Keratinocyte (primary cell): ENCODE results near the gene ADAMTS9. TPM values are rescaled to one million over a fixed set of nuclear protein-coding genes. Genes with fewer than 3 reads are reported as not detected.

ENCODE experiments used
- DNase-seq: peaks from one replicate; pipeline ENCODE4 v3.0.0-alpha.2; 2011; ENCODE audit warnings: low read depth, missing footprints, low spot score
- FAIRE-seq: peaks from 2 replicates; lab custom pipeline; 2011; peaks lifted over from hg19 to GRCh38; lab: Jason Lieb, UNC
- H2AFZ ChIP-seq: 2 replicates; pipeline ENCODE4 v1.6.0; 2012; ENCODE audit warnings: low read length, control low read depth, inconsistent platforms; ENCODE audit not compliant: control insufficient read depth
- H3K27ac ChIP-seq: 2 replicates; pipeline ENCODE4 v1.5.1; 2011; ENCODE audit warnings: low read length; ENCODE audit not compliant: control insufficient read depth, insufficient read depth
- H3K27me3 ChIP-seq: 3 replicates; pipeline ENCODE4 v1.6.0; 2011; ENCODE audit warnings: low read length; ENCODE audit not compliant: control insufficient read depth, insufficient read depth; ENCODE audit errors: extremely low read depth
- H3K36me3 ChIP-seq, 2 experiments: 2 replicates in 1 of 2; 3 replicates in 1 of 2; pipeline ENCODE4 v1.5.1; 2011; ENCODE audit warnings: low read length in 2 of 2, mild to moderate bottlenecking in 1 of 2; ENCODE audit not compliant: control insufficient read depth in 2 of 2, insufficient read depth in 2 of 2; ENCODE audit errors: extremely low read depth in 1 of 2
- H3K4me1 ChIP-seq: 3 replicates; pipeline ENCODE4 v1.5.1; 2011; ENCODE audit warnings: low read length; ENCODE audit not compliant: control insufficient read depth, insufficient read depth; ENCODE audit errors: extremely low read depth
- H3K4me2 ChIP-seq: 3 replicates; pipeline ENCODE4 v1.6.0; 2011; ENCODE audit warnings: low read depth, low read length; ENCODE audit not compliant: control insufficient read depth, insufficient read depth; ENCODE audit errors: extremely low read depth
- H3K4me3 ChIP-seq, 3 experiments: fragments of 200-600 bp in 1 of 3; sonication (generic) in 1 of 3; 2 replicates in 2 of 3; 3 replicates in 1 of 3; pipeline ENCODE4 v1.5.1; 2011 to 2016; ENCODE audit warnings: low read length in 3 of 3, mild to moderate bottlenecking in 3 of 3, control low read depth in 2 of 3, inconsistent platforms in 1 of 3, low read depth in 1 of 3, mixed read lengths in 1 of 3, mixed run types in 1 of 3, moderate library complexity in 1 of 3; ENCODE audit not compliant: control insufficient read depth in 2 of 3, insufficient read depth in 2 of 3; ENCODE audit errors: extremely low read depth in 1 of 3
- H3K79me2 ChIP-seq: 2 replicates; pipeline ENCODE4 v1.6.0; 2012; ENCODE audit warnings: low read length; ENCODE audit not compliant: control insufficient read depth, insufficient read depth
- H3K9ac ChIP-seq: 3 replicates; pipeline ENCODE4 v1.6.0; 2011; ENCODE audit warnings: low read length; ENCODE audit not compliant: control insufficient read depth, insufficient read depth; ENCODE audit errors: extremely low read depth
- H3K9me1 ChIP-seq: 3 replicates; pipeline ENCODE4 v1.6.0; 2011; ENCODE audit warnings: low read length; ENCODE audit not compliant: control insufficient read depth, insufficient read depth; ENCODE audit errors: extremely low read depth
- H3K9me3 ChIP-seq: 2 replicates; pipeline ENCODE4 v1.5.1; 2012; ENCODE audit warnings: low read depth, low read length; ENCODE audit not compliant: control insufficient read depth
- H4K20me1 ChIP-seq: 3 replicates; pipeline ENCODE4 v1.6.0; 2011; ENCODE audit warnings: low read length; ENCODE audit not compliant: control insufficient read depth, insufficient read depth; ENCODE audit errors: extremely low read depth
- CTCF ChIP-seq, 3 experiments: IDR thresholded peaks in 1 of 3; conservative IDR thresholded peaks in 1 of 3; optimal IDR thresholded peaks in 1 of 3; 2 replicates in 2 of 3; 3 replicates in 1 of 3; pipeline versions ENCODE3 to v1.5.1; 2011; ENCODE audit warnings: low read length in 3 of 3, mild to moderate bottlenecking in 3 of 3, moderate library complexity in 2 of 3, control low read depth in 1 of 3, inconsistent platforms in 1 of 3; ENCODE audit not compliant: insufficient read depth in 2 of 3; ENCODE audit errors: extremely low read depth in 1 of 3
- EZH2 ChIP-seq: IDR thresholded peaks from one replicate; pipeline ENCODE4 v1.6.1; 2012; ENCODE audit warnings: inconsistent platforms, mild to moderate bottlenecking, low read length, moderate library complexity
- dilution Hi-C: fragments of 300-500 bp; cut with MboI; formaldehyde crosslinking; loops from one replicate; pipeline ENCODE4 v1.7.0; 2020; ENCODE audit warnings: low sequenced_read_pairs; ENCODE audit not compliant: extremely low pct_ligation_motif_present
- polyA plus RNA-seq, 5 experiments: library from polyadenylated mRNA; depleted of rRNA in 3 of 5; stranded (reverse) in 3 of 5; stranded (forward) in 1 of 5; unstranded in 1 of 5; fragments of >200 nt; gene quantifications; 1 replicate in 1 of 5; 2 replicates in 3 of 5; 3 replicates in 1 of 5; pipeline versions ENCODE4 v1.2.1 to v1.2.3, GENCODE V29; 2011 to 2012; ENCODE audit warnings: missing spikeins in 2 of 5, low read depth in 1 of 5, low replicate concordance in 1 of 5

ADAMTS9 gene
- polyA plus RNA-seq, 1 donor (not counting 4 experiments of a cell fraction or from before 2014, with no cell fraction given), result 0.43 TPM

- H2AFZ ChIP-seq, result no peak overlapping the region
- H3K9me1 ChIP-seq, result no peaks in the 10 kb centered on the region
- H3K36me3 ChIP-seq, result no peaks in the 10 kb centered on the region
- no peak overlapping the region for H3K9ac ChIP-seq
- H3K4me2 ChIP-seq, result peak overlapping the region; percentile 6
- no peak for DNase-seq
- H3K27me3 ChIP-seq, result no peaks in the 10 kb centered on the region
- no peaks in the 10 kb centered on the region for H3K9me3 ChIP-seq
- H3K4me1 ChIP-seq, result no peaks in the 10 kb centered on the region
- H4K20me1 ChIP-seq, result no peaks in the 10 kb centered on the region
- no peaks in the 10 kb centered on the region for H3K79me2 ChIP-seq
- H3K4me3 ChIP-seq, result no peak overlapping the region
- FAIRE-seq, result no peak
- no peak for TF ChIP-seq EZH2
- peak; percentile 53 to 63 (median 55) for TF ChIP-seq CTCF (optimal IDR thresholded peaks at IDR 0.05 in 1 of 3, IDR thresholded peaks at IDR 0.05 in 1 of 3, conservative IDR thresholded peaks at IDR 0.05 in 1 of 3; ENCODE audit: extremely low read depth in 1 of 3, insufficient read depth in 2 of 3, low read length in 3 of 3)
- dilution Hi-C loops, result no loop called here
- no peak overlapping the region for H3K27ac ChIP-seq
Measured at GRCh38 chr3:64530434-64531049, 157.3 kb downstream of the ADAMTS9 start.

- TF ChIP-seq EZH2 (no peak), CTCF (optimal IDR thresholded peaks at IDR 0.05 in 1 of 3, IDR thresholded peaks at IDR 0.05 in 1 of 3, conservative IDR thresholded peaks at IDR 0.05 in 1 of 3; ENCODE audit: extremely low read depth in 1 of 3, insufficient read depth in 2 of 3, low read length in 3 of 3) (no peak)
- Histone ChIP-seq H4K20me1 (no peaks in the 10 kb centered on the region), H3K4me1 (peaks cover 9% of the 10 kb centered on the region), H3K9me3 (no peaks in the 10 kb centered on the region), H3K4me2 (no peak overlapping the region), H3K27me3 (no peaks in the 10 kb centered on the region), H3K36me3 (no peaks in the 10 kb centered on the region), H3K9me1 (no peaks in the 10 kb centered on the region), H2AFZ (no peak overlapping the region), H3K79me2 (no peaks in the 10 kb centered on the region), H3K27ac (no peak overlapping the region), H3K4me3 (no peak overlapping the region), H3K9ac (no peak overlapping the region)
- DNase-seq (no peak), FAIRE-seq (no peak)
- dilution Hi-C loops, result no loop called here
Measured at GRCh38 chr3:64523324-64523723, 164.5 kb downstream of the ADAMTS9 start.
